Pancreas (tissue), 10 donors: Measurements from ENCODE around the gene SPATS2. TPM values are rescaled to one million over a fixed set of nuclear protein-coding genes. Genes with fewer than 3 reads are reported as not detected.

Experiments used
- ATAC-seq, 4 donors: fragments of 200-7000 bp; cut with Tn5 transposase; one replicate each; pipeline versions ENCODE4 v1.8.0 to v1.9.1; 2020; ENCODE audit warnings: mild to moderate bottlenecking in 4 of 4, moderate library complexity in 4 of 4
- DNase-seq, 6 donors: peaks; one replicate each; pipeline ENCODE4 v3.0.0-alpha.2; 2020
- FAIRE-seq: peaks from 2 replicates; lab custom pipeline; 2012; peaks lifted over from hg19 to GRCh38; lab: Jason Lieb, UNC
- H3K27ac ChIP-seq, 4 donors: fragments of 200-600 bp; sonication (generic); 1 replicate in 3 of 4; 2 replicates in 1 of 4; pipeline versions ENCODE4 v1.5.0 to v1.8.0; 2020
- H3K27me3 ChIP-seq, 4 donors: fragments of 200-600 bp; one replicate each; pipeline ENCODE4 v1.8.0; 2021
- H3K36me3 ChIP-seq, 3 donors: fragments of 200-600 bp; sonication (generic) in 1 of 3; one replicate each; pipeline versions ENCODE4 v1.5.0 to v1.8.0; 2020 to 2021
- H3K4me1 ChIP-seq, 3 donors: fragments of 200-600 bp; one replicate each; pipeline ENCODE4 v1.8.0; 2021
- H3K4me3 ChIP-seq, 4 donors: fragments of 200-600 bp; sonication (generic) in 2 of 4; one replicate each; pipeline versions ENCODE4 v1.5.0 to v1.8.0; 2020 to 2021
- H3K9me3 ChIP-seq, 4 donors: fragments of 200-600 bp; one replicate each; pipeline ENCODE4 v1.8.0; 2021
- CTCF ChIP-seq, 4 donors: fragments of 200-600 bp; sonication (generic) in 3 of 4; IDR thresholded peaks; one replicate each; pipeline versions ENCODE4 v1.5.0 to v1.8.0; 2021; ENCODE audit warnings: antibody characterized with exemption in 4 of 4
- WGBS, 2 donors: extraction: QIAGEN DNeasy Blood & Tissue Kit; methylation state at CpG; one replicate each; pipeline ENCODE4 v1.1.7; 2013; 5-methylcytosine and 5-hydroxymethylcytosine counted together
- intact Hi-C, 3 donors: fragments of 100-400 bp; cut with DNase I; formaldehyde crosslinking; loops; one replicate each; pipeline versions ENCODE4 v1.11.1 to v1.14.2; 2022
- polyA plus RNA-seq, 2 donors: library from polyadenylated mRNA; stranded (reverse); fragments of 200-250 nt; gene quantifications; one replicate each; pipeline ENCODE4 v1.2.3, GENCODE V29; 2013
- total RNA-seq, 6 donors: library from RNA; stranded (reverse); fragmentation: NEBNext Ultra II Directional in 4 of 6; extraction: Animal tissue kit (Norgen Biotek cat#: 25700) in 4 of 6; gene quantifications; one replicate each; pipeline versions ENCODE4 v1.2.1 to v1.2.4, GENCODE V29; 2021 to 2023
- donor health status: healthy with polysubstance abuse.
- donor health status: DM: no; HTN: no; CAD: no; lungs with moderate emphysema.
- donor health status: DM: no; HTN: no; CAD: no.
- donor health status: control.
- donor health status: control.
- donor health status: Bipolar disorder and iron deficiency.
- donor health status: DM: yes; HTN: yes; CAD: no.
- donor health status: DM: no; HTN: no; CAD: no.
- donor health status: DM: no; HTN: no; CAD: no.
- donor health status: DM: yes; HTN: yes; CAD: no.

The SPATS2 gene
- total and polyA plus RNA-seq, 8 donors = 7.2 to 12.5 (median 9.4) TPM

DNA sequence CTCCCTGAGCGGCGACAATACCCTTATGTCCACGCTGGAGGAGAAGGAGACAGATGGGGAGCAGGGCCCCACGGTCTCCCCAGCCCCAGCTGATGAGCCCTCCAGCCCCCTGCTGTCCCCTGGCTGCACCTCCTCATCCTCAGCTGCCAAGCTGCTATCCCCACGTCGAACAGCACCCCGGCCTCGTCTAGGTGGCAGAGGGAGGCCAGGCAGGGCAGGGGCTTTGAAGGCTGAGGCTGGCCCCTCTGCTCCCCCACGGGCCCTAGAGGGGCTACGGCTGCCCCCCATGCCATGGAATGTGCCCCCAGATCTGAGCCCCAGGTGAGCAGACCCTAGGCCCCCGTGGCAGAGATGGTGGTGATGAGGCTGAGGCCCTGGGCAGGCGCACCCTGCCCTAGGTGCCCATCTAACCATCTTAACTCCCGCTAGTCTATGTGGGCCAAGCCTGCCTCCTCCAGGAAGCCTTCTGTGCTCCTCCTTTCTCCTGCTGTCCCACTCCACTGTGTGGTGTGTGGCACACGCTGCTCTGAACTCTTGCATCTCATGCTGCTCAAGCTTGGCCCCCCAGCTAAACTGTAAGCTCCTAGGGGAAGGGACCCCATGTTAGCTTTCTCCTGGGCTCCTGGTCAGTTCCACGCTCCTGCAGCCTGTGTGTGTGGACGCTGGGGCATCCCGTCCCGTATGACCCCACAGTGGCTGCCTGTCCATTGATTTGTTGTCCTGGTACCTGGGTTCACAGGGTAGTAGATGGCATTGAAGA, 188.5 kb downstream of the SPATS2 start:
- Histone ChIP-seq H3K4me1 (peaks cover 10 to 16% (median 16%) of the 10 kb centered on the region in 3 donors), H3K27me3 (no peaks in the 10 kb centered on the region), H3K27ac (no peak overlapping the region), H3K9me3 (no peaks in the 10 kb centered on the region), H3K36me3 (peaks cover 7 to 31% (median 13%) of the 10 kb centered on the region in 3 donors), H3K4me3 (no peak overlapping the region)
- ATAC-seq (no peak), DNase-seq (no peak), FAIRE-seq (no peak)
- 82 to 90% methylated on average over 15 to 18 of the region's 18 CpGs for WGBS, 2 donors
- no peak for TF ChIP-seq CTCF (IDR thresholded peaks at IDR 0.05)
- intact Hi-C loops = no loop called here

DNA sequence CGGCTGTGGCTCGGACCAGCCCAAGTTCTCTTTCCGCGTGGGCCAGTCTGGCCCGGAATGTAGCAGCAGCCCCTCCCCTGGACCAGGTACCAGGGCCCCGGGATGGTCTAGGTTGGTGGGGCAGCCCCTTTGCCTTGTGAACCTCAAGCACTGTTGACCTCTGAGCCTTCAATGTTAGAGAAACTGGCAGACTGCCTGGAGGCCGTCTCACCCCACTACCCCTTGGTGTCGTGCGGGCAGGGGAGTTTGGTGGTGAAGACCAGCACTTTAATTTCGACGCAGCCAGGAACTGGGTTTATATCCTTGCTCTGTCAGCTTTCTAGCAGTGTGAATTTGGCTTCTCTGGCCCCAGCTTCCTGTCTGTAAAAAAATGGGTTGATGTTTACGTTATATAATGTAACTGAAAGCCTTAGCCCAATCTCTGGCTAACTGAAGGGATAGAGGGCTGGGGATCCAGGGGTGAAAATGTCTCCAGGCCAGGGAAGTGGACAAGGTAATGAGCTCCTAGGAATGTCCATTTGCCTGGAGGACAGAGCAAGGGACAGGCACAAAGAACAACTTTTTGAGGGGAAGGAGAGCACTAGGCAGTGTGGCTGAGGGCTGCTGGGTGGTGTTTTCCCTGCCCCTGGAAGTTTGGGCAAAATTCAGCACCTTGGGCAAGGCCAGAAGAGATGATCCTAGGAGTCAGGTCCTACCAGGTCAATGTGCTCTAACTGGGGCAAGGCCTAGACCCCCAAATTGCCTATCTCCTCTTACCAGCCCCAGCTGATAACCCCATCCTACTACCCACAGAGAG, 189.3 kb downstream of the SPATS2 start:
- 77 to 87% methylated on average over 12 of the region's 12 CpGs for WGBS, 2 donors
- no peak for DNase-seq
- no peak for FAIRE-seq
- H3K27me3 ChIP-seq = no peaks in the 10 kb centered on the region
- H3K9me3 ChIP-seq = no peaks in the 10 kb centered on the region
- H3K4me3 ChIP-seq = no peak overlapping the region
- intact Hi-C loops = no loop called here
- H3K27ac ChIP-seq = no peak overlapping the region
- H3K4me1 ChIP-seq = peaks cover 2 to 9% (median 9%) of the 10 kb centered on the region in 3 donors
- no peak for TF ChIP-seq CTCF (IDR thresholded peaks at IDR 0.05)
- peaks cover 7 to 32% (median 13%) of the 10 kb centered on the region in 3 donors for H3K36me3 ChIP-seq
- no peak for ATAC-seq

GRCh38 chr12:49557187-49557916, 190.1 kb downstream of the SPATS2 start:
- peaks cover 7 to 40% (median 15%) of the 10 kb centered on the region in 3 donors for H3K36me3 ChIP-seq

DNA sequence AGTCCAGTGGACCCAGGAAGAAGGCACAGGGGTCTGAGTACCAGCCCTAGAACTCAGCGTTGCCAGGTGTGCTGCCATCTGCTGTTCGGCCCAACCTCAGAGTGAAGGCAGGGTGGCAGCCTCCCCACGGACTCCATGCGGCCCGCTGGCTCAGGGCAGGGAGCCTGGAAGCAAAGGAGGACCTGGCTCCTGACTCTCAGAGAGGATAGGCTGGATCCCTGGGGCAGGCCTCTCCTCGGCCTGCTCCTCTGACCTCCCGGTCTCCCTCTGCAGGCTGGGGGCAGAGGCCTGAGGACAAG, 190.6 kb downstream of the SPATS2 start:
- 69 to 74% methylated on average over 7 of the region's 7 CpGs for WGBS, 2 donors
- Histone ChIP-seq H3K4me3 (no peak overlapping the region), H3K9me3 (no peaks in the 10 kb centered on the region), H3K4me1 (no peaks in the 10 kb centered on the region), H3K27me3 (no peaks in the 10 kb centered on the region), H3K27ac (no peak overlapping the region), H3K36me3 (peaks cover 7 to 45% (median 20%) of the 10 kb centered on the region in 3 donors)
- FAIRE-seq (no peak), ATAC-seq (peak in 2 of 4 donors; percentile 10 to 40), DNase-seq (no peak)
- intact Hi-C loops = no loop called here
- TF ChIP-seq CTCF (IDR thresholded peaks at IDR 0.05) = no peak

More at GRCh38 chr12:49557187-49557916, 190.1 kb downstream of the SPATS2 start:
- FAIRE-seq (no peak), ATAC-seq (no peak), DNase-seq (no peak)
- intact Hi-C loops = no loop called here
- WGBS, 2 donors = 88 to 90% methylated on average over 18 of the region's 18 CpGs
- no peaks in the 10 kb centered on the region for H3K9me3 ChIP-seq
- H3K27ac ChIP-seq = no peak overlapping the region
- no peak overlapping the region for H3K4me3 ChIP-seq
- no peaks in the 10 kb centered on the region for H3K27me3 ChIP-seq
- TF ChIP-seq CTCF (IDR thresholded peaks at IDR 0.05) = no peak
- H3K4me1 ChIP-seq = peaks cover 0 to 1% (median under 1%) of the 10 kb centered on the region in 3 donors
